Fibroblast of skin of right quadriceps (primary cell): ENCODE results near the gene TTLL11.

Source experiments
- DNase-seq: peaks from one replicate; pipeline ENCODE4 v3.0.0-alpha.2; 2013

Gene TTLL11

DNA sequence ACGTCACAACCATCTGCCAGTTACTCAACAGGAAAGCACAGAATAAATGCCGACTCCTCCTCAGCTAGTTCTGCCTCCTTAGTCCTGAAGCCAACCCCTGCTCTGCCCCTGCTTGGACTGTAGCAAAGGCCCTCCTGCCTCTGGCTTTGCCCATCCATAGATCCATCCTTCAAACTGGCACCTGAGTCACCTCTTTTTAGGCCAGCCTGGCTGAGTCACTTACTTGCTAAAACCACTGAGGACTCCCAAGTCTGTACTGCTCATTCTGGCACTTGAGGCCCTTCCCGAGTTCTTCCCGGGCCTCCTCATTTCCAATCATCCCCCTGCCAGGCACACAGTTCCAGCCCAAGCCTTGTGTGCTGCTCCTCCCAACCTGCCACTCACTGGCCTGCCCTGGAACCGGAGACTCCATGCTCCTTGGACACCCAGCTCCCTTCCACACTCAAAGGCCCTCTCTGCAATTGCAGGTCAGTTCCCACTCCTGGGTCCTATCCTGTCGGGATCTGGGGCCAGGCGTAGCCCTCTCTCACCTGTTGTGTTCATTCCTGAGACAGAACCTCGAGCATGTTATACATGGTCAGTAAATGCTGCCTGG, 221.6 kb downstream of the TTLL11 start:
- DNase-seq = no peak

DNA sequence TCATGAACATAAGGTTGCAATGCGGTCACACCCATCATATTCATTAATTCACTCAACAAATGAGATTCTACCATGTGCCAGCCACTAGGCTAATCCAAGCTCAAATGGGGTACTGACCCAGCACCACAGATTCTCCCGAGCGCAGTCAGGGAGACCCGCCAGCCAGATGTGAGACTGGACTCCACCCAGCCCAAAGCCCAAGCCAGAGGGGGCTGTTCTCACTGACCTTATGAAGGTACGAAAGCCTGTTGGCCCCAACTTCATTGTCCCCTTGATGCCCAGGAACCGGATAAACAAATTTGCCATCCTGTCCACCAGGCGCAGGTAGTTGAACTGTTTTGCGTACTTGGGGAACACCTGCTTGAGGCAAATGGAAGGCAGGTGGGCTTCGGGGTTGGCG, 222.8 kb downstream of the TTLL11 start:
- no peak for DNase-seq

DNA sequence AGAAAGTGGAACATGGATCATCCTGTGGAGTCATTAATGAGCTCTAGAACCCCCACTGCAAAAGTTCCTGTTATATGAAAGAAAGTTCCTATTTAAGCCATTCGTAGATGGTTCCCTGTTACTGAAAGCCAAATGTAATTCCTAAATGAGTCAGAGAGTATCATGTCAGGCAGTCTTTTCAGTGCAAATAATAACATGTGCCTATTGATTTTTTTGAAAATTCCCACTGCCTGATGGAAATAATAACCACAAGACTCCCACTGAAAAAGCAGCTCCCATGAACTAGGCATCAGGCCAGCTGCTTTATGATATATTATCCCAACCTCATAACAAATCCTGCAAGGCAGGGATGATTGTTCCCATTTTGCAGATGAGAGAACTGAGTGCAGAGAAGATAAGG, 224.5 kb downstream of the TTLL11 start:
- DNase-seq = peak; percentile 67

DNA sequence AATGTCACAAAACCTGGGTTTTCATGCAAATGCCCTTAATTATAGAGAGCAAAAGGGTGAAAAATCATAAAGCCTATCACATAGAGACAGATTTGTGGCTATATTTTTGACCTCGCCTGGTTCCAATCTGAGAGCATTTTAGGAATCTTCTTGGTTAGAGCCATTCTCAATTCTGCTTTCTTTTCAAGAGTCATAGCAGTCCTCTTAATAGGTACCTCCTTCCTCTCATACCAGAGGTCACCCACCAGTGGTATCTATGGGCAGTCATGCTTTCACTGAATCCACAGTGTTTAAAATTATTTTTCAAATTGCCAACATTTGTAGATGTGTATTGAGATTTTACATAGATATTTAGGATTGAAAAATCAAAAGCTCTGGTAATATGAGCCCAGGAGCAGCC, 226.2 kb downstream of the TTLL11 start:
- DNase-seq = no peak

DNA sequence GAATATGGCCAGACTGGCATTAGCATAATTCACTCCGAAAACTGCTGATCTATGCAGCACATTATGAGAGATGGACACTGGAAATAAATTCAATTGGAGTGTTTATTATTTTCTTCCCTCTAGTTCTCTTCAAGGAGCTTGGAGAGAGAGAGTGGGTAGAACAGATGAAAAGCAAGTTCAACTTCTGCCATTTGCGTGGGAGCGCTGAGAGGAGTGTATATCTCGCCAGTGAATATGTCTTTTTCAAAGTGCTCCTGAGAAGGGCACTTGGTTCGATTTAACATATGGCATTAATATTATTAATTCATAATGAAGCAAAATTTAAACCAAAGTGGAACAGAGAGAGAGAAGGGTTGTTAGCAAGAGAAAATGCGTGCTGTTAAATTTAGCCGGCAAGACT, 227.2 kb downstream of the TTLL11 start:
- no peak for DNase-seq

DNA sequence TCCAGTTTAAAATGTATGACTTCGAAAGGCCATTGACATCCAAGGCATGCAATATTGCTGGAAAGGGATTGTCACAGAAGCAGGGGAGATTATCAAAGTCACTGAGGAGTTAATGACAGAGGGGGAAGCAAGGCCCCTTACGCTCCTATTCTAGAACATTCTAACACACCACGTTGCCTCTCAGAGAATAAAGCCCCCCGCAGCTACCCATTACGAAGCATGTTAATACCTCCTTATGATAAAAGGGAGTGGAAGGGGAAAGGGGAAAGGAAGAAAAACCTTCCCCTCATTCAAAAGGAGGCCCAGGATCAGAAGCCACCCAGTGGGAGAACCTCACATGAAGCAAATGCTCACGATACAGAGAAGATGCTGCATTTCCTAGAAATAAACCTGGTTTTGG, 228.0 kb downstream of the TTLL11 start:
- no peak for DNase-seq

DNA sequence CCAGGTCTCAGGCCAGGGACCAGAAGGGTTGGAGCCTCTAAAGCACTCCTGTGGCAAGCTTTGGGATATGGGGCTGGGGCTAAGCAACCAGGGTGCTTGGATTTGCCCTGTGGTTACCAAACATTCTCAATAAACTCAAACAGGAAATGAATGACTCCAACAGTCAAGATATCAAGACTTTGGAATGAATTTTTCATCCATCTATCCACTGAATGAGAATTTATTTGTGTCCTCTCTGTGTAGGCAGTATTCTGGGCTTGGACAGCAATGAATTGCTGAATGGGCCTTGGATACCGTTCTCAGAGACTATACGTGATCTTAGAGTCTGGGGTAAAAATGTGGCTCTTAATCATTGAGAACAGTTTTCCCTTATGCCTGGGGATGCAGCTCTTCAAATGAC, 229.2 kb downstream of the TTLL11 start:
- DNase-seq = peak; percentile 69

DNA sequence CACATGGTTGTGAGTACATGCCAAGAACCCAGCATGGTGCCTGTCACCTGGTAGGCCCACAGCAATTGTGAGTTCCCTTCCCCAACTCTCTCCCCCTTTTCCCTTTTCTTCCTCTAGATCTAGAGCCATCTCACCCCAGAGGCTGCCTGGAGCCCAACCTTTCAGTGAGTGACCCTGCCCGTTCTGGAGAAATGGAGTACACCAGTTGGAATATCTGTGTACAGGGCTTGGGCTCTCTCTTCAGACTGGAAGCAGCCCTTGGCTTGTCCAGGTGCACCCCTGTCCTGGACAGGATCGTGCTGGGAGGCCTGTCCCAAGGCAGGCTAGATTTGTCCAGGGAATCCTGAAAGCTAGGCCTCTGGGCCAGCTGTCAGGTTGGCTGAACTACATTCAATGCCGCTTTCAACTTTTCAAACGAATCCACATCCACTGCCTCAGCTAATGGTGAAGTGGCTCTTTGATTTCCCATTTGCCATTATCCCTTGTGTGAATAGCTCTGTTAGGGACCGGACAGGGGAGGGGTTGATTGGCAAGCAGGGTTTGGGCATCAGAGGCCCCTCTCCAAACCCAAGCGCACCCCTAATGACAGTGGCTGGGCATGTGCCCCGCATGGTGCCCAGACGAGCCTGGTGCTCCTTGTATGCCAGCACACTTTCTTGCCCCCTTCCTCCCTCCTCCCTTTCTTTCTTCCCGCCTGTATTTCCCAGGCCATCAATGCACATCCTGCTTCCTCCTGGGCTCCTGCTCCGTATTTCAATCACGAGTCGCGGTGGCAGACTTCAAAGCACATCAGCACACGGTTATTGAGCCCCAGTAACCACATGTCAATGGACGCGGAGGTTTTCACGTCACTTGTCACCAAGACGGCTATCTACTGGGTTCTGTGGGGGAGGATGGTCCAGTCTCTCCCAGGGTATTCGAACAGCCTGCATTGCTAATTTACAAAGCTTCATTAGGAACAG, 230.5 kb downstream of the TTLL11 start:
- DNase-seq = no peak

DNA sequence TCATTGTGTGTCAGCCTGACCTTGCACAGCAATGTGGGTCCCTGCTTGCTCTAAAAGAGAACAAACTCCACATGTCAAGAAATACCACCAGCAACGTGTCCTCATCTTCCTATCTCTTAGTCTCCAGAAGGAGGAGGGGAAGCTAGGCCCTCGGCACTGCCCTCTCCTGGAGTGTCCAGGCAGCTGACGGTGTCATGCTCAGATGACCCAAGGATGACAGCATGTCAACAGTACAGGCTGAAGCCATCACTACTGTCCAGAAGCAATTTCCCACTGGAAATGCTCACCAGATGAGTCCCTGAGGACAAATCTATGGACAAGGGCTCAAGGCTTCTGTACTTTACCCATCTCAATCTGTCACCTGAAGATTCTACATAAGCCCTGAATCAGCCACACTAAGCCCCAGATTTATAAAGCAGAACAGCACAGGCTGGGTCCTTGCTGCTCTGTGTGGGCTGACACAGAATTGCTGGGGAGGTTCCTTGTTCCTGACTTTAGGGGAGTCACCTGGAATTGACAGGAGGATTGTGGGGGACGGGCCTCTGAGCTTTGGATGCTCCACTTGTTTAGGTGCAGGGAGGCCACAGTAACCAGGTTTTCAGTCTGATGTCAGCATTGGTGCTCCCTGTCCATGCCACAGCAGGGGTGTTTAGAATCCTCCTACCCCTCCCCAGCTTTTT, 231.5 kb downstream of the TTLL11 start:
- no peak for DNase-seq

DNA sequence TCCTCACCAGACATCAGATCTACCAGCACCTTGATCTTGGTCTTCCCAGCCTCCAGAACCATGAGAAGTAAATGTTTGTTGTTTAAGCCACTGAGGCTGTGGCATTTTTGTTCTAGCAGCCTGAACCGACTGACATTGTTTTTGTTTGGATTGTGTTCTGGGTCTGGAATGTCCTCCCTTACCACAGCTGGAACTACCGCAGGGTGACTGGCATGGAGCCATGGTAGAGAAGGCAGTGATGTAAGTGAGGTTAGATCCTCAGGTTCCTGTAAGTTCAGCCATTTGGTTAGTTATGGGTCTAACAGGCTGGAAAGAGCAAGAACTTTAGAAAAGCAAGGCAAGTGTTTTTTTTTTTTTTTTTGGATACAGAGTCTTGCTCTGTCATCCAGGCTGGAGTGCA, 232.4 kb downstream of the TTLL11 start:
- peak; percentile 77 for DNase-seq

DNA sequence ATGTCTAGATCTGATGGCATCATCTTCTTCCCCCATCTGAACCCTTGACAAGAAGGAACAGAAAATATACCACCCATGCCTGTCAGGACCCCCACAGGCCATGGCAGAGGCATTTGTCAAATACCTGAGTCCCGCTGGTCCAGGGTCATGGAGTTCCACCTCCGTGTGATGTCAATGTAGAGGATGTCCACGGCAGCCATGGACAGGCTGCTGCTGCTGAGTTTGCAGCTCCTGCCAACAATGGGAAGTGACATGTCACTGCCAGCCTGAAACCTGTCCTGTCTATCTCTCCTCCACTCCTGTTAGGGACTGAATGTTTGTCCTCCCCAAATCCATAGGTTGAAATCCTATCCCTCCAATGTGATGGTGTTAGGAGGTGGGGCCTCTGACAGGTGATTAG, 232.9 kb downstream of the TTLL11 start:
- no peak for DNase-seq

DNA sequence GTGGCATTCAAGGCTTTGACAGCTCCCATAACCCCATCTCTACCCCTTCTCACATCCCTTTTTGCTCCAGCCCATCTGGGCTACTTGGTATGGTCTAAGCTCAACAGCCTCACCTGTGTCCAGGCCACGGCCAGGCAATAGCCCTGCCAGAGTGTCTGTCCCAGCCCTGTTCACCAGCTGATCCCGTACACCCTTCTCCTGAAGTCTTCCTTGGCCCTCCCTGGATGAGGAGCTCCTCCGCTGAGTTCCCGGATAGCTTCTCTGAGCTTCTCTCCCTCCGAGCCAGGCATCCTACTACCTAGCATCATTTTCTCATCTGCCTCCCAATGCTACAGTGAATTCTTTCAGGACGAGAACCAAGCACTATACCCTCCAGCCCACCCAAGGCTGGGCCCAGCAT, 233.5 kb downstream of the TTLL11 start:
- no peak for DNase-seq

DNA sequence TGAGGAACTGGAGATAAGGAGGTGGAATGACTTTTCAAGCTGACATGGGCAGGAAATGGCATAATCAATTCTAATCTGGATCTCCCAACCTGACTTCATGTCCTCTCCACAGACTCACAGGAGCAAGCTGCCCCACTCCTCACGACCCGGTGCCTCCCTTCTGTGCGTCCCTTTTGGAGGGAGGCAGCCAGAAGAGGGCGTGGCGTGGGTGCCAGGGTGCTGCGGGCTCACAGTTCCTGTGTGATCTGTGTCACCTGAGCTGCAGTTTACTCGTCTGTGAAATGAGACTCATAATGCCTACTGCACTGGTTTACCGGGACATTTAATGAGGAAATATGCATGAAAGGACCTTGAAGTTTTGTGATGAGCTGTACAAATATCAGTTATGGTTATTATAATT, 234.3 kb downstream of the TTLL11 start:
- no peak for DNase-seq

DNA sequence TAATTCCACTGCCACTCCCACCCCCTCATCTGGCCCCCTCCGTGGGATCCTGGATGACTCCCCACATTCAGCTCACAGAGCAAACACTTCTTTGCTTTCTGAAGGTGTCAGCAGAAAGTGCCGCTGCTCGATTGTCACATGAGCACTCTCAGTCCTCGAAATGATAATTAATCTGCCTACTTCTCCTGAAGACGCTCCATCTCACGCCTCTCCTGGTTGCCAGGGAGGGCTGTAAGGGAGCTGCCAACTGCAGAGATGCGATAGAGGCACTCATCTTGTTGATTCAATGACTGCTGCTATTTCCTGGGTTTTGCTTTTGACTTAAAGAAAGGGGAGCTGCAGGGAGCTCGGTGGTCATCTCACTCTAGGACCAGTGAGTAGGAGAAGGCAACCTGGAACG, 235.2 kb downstream of the TTLL11 start:
- no peak for DNase-seq

DNA sequence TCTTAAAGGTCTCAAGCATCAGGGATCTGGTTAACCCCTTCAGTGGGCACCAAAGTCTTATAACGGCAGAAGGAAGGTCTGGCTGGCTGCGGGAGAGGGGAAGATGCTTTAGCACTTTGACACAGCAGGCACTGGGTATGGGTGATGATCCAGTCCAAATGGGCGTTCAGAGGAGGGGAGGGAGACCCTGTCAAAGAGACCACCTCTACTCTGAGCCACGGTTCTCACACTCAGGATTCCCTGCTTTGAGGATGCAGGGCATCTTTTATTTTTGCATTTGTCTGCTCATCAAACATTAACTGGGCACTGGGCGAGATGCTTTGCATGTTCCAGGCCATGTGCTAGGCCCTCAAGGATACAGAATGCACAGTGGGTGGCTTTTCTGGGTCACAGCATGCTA, 237.6 kb downstream of the TTLL11 start:
- no peak for DNase-seq

DNA sequence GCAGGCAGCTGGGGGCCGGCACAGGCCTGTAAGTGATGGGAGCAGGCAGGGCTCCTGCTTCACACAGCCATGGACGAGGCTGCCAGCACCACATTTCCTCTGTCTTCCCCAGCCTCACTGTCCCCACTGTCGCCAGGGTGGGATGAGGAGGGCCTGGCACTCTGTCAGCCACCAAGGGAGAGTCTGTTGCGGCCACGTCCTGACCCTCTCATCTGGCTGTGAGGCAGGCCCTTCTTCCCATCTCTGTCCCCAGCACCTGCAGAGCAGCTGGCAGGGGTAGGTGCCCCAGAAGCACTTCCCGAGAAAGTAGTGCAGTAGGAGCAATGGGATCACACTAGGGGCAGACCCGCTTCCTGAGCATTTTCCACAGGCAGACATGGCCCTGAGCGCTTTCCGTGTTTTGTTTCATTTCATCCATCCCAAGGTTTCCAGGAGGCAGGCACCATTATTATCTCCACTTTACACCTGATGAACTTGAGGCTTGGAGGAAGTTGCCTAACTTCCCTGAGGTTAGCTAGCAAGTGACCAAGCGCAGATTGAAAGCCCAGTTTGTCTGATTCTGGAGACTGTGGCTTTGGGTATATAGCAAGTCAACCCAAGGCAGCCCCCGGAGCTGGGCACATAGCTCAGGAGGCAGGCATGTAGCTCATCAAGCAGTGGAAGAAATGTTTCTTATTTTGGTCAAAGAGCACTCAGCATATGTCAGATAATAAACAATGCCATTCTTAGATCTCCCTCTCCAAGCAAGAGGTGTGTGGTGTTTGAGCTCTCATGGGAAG, 239.3 kb downstream of the TTLL11 start:
- no peak for DNase-seq

DNA sequence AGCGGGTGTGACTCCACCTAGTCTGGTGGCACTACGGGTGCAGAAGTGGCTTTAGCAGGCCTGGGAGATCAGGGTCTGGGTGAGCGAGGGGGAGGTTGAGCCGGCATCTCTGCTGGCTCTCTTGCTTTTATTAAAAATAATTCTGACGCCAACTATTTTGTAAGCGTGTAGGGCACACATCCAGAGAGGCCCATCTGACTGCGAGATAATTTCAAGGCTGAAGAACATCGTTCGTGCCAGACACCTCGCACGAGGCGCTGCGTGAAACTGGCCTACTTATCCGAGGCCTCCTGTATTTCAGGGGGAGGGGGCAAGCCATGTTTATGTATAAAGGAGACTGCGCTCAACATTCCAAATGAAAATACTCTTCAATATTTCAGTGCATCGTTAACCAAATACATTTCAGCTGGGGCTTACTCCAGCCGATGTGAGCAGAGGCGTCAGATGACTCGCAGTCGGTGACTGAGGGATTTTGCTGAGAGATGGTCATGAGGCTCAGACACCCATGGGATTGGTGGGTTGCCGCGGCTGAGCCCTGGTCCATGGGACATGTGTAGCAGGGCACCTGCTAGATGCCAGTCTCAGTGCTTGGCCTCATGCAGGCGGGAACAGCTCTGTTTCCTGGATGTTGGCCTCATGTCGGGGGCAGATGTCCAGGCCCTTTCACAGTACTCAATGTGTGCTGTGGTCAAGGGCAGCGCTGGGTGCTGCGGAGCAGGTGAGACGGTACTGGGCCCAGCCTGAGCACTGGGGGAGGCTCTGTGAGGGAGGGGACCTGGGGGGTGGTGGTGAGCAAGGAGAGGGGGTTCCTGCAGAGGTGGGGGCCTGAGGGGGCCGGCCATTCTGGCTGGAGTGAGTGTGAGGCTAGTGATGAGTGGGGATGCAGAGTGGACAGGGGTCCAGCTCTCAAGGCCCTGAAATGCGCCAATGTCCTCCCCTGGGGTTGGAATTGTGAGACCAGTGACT, 240.2 kb downstream of the TTLL11 start:
- DNase-seq = no peak

DNA sequence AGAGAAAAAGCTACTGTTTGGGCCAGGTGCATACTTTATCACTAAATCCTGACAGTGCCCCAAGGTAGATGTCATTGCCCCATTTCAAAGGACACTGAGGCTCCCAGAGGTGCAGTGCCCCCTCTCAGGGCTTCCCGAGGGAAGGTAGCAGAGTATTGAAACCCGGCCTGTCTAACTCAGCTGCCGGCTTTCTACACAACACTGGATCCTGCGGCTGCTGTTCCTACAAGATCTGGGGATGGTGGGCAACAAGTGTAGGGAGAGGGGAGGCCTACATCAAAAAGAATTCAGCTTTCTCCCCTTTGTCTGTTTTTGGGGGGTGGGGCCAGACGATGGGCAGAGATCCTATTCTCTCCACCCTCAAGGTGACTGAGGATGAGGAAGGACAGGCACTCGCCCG, 240.9 kb downstream of the TTLL11 start:
- DNase-seq = no peak

DNA sequence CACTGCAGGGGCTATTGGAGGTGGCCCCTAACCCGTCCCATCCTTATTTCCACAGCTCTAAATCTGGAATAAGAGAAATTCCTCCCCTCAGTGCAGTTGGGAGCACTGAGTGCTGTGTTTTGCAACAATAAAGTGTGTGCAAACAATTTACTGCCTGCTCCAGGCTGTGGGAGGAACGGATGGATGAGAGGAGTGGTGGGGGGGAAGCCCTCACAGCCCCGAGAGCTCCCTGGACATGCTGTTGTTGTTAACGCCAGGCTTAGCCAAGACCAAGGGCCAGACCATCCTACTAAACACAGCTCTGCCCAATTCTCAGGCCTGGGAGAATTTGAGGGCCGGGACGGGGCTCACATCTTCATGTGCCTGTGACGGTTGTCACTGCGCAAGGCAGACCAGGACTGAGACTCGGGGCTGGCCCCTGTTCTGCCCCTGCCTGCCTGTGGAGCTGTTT, 241.4 kb downstream of the TTLL11 start:
- no peak for DNase-seq

DNA sequence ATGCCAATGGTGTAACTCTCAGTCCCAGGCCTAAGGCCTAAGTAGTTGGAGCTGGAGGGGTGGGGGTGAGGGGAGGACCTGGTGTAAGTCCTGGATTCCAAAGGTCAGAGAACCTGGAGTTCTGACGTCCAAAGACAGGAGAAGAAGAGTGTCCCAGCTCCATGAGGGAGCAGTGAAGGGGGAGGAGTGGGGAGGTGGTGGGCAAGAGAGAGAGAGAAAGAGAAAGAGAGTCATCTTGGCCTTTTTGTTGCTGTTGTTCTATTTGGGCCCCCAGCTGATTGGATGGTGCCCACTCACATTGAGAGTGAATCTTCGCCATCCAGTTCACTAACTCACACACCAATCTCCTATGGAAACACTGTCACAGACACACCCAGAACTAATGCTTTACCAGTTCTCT, 242.7 kb downstream of the TTLL11 start:
- no peak for DNase-seq

DNA sequence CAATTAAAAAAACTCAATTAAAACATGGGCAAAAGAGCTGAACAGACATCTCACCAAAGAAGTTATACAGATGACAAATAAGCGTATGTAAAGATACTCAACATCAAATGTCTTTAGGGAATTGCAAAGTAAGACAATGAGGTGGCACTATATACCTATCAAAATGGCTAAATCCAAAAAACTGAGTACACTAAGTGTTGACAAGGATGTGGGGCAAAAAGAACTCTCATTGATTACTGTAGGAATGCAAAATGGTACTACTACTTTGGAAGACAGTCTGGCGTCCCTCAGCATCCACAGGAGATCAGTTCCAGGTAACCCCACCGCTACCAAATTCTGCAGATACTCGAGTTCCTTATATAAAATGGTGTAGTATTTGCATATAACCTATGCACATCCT, 243.6 kb downstream of the TTLL11 start:
- no peak for DNase-seq

DNA sequence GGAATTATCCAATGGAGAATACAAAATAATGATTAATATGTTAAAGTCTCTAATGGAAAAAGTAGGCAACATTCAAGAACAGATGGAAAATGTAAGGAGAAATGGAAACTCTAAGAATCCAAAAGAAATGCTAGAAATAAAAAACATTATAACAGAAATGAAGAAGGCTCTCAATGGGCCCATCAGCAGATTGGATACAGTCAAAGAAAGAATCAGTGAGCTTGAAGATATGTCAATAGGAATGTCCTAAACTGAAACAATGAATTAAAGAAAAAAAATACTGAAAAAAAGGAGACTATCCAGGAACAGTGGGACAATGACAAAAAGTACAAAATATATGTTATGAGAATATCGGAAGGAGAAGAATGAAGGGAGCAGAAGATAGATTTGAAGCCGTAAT, 248.5 kb downstream of the TTLL11 start:
- no peak for DNase-seq
